CD4-positive, alpha-beta memory T cell (primary cell): ENCODE data around the gene DMXL2. TPM values are rescaled to one million over a fixed set of nuclear protein-coding genes. Genes with fewer than 3 reads are reported as not detected.
A peak's percentile ranks its signal among the peaks of the same experiment; 100 is the strongest.

Source experiments
- CTCF ChIA-PET: fragments of 350-600 bp; sonication (Branson Sonifier 250); formaldehyde crosslinking; loops from one replicate; lab custom pipeline; 2021; ENCODE audit warnings: inconsistent platforms; ENCODE audit not compliant: partially characterized antibody; lab: Charles Lee
- POLR2A ChIA-PET: fragments of 350-600 bp; sonication (Branson Sonifier 250); formaldehyde crosslinking; loops from one replicate; lab custom pipeline; 2021; ENCODE audit not compliant: partially characterized antibody; lab: Charles Lee
- DNase-seq, 5 donors: peaks; one replicate each; pipeline versions ENCODE4 v3.0.0 to v3.0.0-alpha.2; 2020 to 2022; ENCODE audit warnings: mixed read lengths in 1 of 5
- H3K27ac ChIP-seq: one replicate; pipeline ENCODE4 v1.7.0; 2013; ENCODE audit warnings: low read depth, low read length
- H3K27me3 ChIP-seq: 2 replicates; pipeline ENCODE4 v1.7.0; 2013; ENCODE audit warnings: mild to moderate bottlenecking, low read length, moderate library complexity; ENCODE audit not compliant: insufficient read depth
- H3K36me3 ChIP-seq: 2 replicates; pipeline ENCODE4 v1.7.0; 2013; ENCODE audit warnings: mild to moderate bottlenecking, low read length, moderate library complexity; ENCODE audit not compliant: insufficient read depth
- H3K4me1 ChIP-seq: 2 replicates; pipeline ENCODE4 v1.7.0; 2013; ENCODE audit warnings: mild to moderate bottlenecking, low read length, moderate library complexity; ENCODE audit not compliant: insufficient read depth
- H3K4me3 ChIP-seq, 2 donors: one replicate each; pipeline ENCODE4 v1.7.0; 2013; ENCODE audit warnings: low read length in 2 of 2, mild to moderate bottlenecking in 1 of 2
- H3K9me3 ChIP-seq, 2 donors: one replicate each; pipeline ENCODE4 v1.7.0; 2013; ENCODE audit warnings: low read length in 2 of 2, control low read depth in 1 of 2; ENCODE audit not compliant: control insufficient read depth in 1 of 2
- H3K27ac Mint-ChIP-seq, 7 donors: one replicate each; pipeline ENCODE4 v1.8.0; 2020 to 2021; ENCODE audit warnings: mixed read lengths in 7 of 7, mild to moderate bottlenecking in 6 of 7, inconsistent platforms in 3 of 7, moderate library complexity in 3 of 7
- H3K27me3 Mint-ChIP-seq, 2 donors: one replicate each; pipeline ENCODE4 v1.8.0; 2020 to 2021; ENCODE audit warnings: mixed read lengths in 2 of 2
- H3K36me3 Mint-ChIP-seq, 2 donors: one replicate each; pipeline ENCODE4 v1.8.0; 2020 to 2021; ENCODE audit warnings: mixed read lengths in 2 of 2, inconsistent platforms in 1 of 2, mild to moderate bottlenecking in 1 of 2
- H3K4me1 Mint-ChIP-seq, 4 donors: one replicate each; pipeline ENCODE4 v1.8.0; 2020 to 2021; ENCODE audit warnings: mixed read lengths in 4 of 4, mild to moderate bottlenecking in 1 of 4
- H3K4me3 Mint-ChIP-seq, 8 donors: one replicate each; pipeline ENCODE4 v1.8.0; 2020 to 2021; ENCODE audit warnings: mixed read lengths in 8 of 8, mild to moderate bottlenecking in 7 of 8, moderate library complexity in 6 of 8, inconsistent platforms in 3 of 8
- H3K9me3 Mint-ChIP-seq, 8 donors: one replicate each; pipeline ENCODE4 v1.8.0; 2020 to 2021; ENCODE audit warnings: mixed read lengths in 8 of 8, mild to moderate bottlenecking in 5 of 8, inconsistent platforms in 3 of 8, moderate library complexity in 1 of 8
- intact Hi-C: fragments of 100-400 bp; cut with micrococcal nuclease; formaldehyde crosslinking; loops from one replicate; pipeline ENCODE4 v1.15.1; 2023
- polyA plus RNA-seq, 2 donors: library from polyadenylated mRNA; unstranded; fragments of 300-500 nt; fragmentation: Illumina TruSeq; gene quantifications; one replicate each; pipeline ENCODE4 v1.2.3, GENCODE V29; 2021
- total RNA-seq, 2 experiments: library from RNA; stranded (reverse); gene quantifications; one replicate each; pipeline ENCODE4 v1.2.3, GENCODE V29; 2021

Gene DMXL2
- total and polyA plus RNA-seq, 4 experiments from 2014 or later, result 0.14 to 10.1 (median 4.3) TPM

GRCh38 chr15:51623386-51623938 is 891 bp upstream of the DMXL2 start:
- POLR2A ChIA-PET, result no interaction called here
- peak overlapping the region in 2 of 7 donors; percentile 23 to 55 for H3K27ac Mint-ChIP-seq
- peak overlapping the region; percentile 83 to 89 (median 86) for H3K4me3 Mint-ChIP-seq
- peaks cover 13 to 19% (median 15%) of the 10 kb centered on the region in 4 donors for H3K4me1 Mint-ChIP-seq
- Histone ChIP-seq H3K9me3 (no peaks in the 10 kb centered on the region), H3K27me3 (no peaks in the 10 kb centered on the region), H3K4me3 (peak overlapping the region in 1 of 2 donors; percentile 55), H3K27ac (no peak overlapping the region), H3K4me1 (peaks cover 5% of the 10 kb centered on the region), H3K36me3 (no peaks in the 10 kb centered on the region)
- H3K27me3 Mint-ChIP-seq, result peaks cover 6 to 8% of the 10 kb centered on the region in 2 donors
- H3K36me3 Mint-ChIP-seq, result no peaks in the 10 kb centered on the region
- CTCF ChIA-PET, result no interaction called here
- H3K9me3 Mint-ChIP-seq, result no peaks in the 10 kb centered on the region
- intact Hi-C loops, result no loop called here
- DNase-seq, result no peak

DNA sequence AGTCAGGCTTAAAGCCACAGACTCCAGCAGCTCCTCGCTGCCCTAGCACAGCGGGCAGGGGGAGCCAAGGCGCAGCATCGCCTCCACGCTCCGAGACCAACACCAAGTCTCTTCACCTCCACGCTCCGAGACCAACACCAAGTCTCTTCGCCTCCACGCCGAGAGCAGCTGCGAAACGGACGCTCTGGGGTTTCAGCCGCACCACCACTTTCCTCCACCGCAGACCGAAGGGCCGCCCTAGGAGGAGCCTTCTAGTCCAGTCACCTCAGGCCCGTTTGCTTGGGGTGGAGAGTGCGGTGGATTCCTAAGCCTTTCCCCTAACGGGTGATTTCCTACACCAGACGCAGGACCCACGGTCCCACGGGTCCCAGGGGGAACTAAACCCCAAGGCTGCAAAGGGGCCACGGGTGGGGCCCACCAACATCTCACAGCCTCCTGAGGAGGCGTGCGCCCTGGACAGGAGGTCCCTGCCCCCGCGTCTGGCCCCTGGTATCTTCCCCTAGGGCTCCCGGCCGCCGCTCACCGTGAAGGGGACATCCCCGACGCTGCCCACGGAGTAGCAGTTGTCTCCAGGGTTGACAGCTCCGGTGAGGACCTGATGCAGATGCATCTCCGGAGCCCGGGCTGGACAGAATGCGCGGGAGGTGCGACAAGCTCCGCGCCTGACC is 501 bp downstream of the DMXL2 start:
- DNase-seq, result peak in 3 of 5 donors; percentile 3 to 9 (median 8)
- peak overlapping the region; percentile 83 to 89 (median 86) for H3K4me3 Mint-ChIP-seq
- Histone ChIP-seq H3K36me3 (no peaks in the 10 kb centered on the region), H3K27ac (peak overlapping the region; percentile 39), H3K9me3 (no peaks in the 10 kb centered on the region), H3K4me1 (peaks cover 5% of the 10 kb centered on the region), H3K27me3 (no peaks in the 10 kb centered on the region), H3K4me3 (peak overlapping the region; percentile 21 to 55)
- ChIA-PET POLR2A (no interaction called here), CTCF (interaction anchor here (2.0 kb wide), 1 partner anchor 28 kb away, joined by 6 read pairs; no protein-coding TSS in a partner anchor)
- H3K27ac Mint-ChIP-seq, result peak overlapping the region in 4 of 7 donors; percentile 57 to 73 (median 66)
- no peaks in the 10 kb centered on the region for H3K9me3 Mint-ChIP-seq
- H3K36me3 Mint-ChIP-seq, result no peaks in the 10 kb centered on the region
- H3K4me1 Mint-ChIP-seq, result peaks cover 13 to 19% (median 15%) of the 10 kb centered on the region in 4 donors
- intact Hi-C loops, result no loop called here
- peaks cover 3 to 6% of the 10 kb centered on the region in 2 donors for H3K27me3 Mint-ChIP-seq

- intact Hi-C loops, result no loop called here
- Mint-ChIP-seq H3K27me3 (peaks cover 2 to 3% of the 10 kb centered on the region in 2 donors), H3K4me1 (peaks cover 13 to 19% (median 15%) of the 10 kb centered on the region in 4 donors), H3K36me3 (no peaks in the 10 kb centered on the region), H3K27ac (peak overlapping the region in 2 of 7 donors; percentile 57 to 73), H3K9me3 (no peaks in the 10 kb centered on the region), H3K4me3 (peak overlapping the region in 7 of 8 donors; percentile 83 to 89 (median 85))
- CTCF ChIA-PET, result interaction anchor here (2.0 kb wide), 1 partner anchor 29 kb away, joined by 6 read pairs; no protein-coding TSS in a partner anchor
- Histone ChIP-seq H3K4me3 (no peak overlapping the region), H3K27ac (no peak overlapping the region), H3K9me3 (no peaks in the 10 kb centered on the region), H3K36me3 (no peaks in the 10 kb centered on the region), H3K4me1 (peaks cover 5% of the 10 kb centered on the region), H3K27me3 (no peaks in the 10 kb centered on the region)
- POLR2A ChIA-PET, result no interaction called here
- no peak for DNase-seq
Measured at GRCh38 chr15:51621155-51621765, 1.3 kb downstream of the DMXL2 start.

GRCh38 chr15:51620641-51621040 is 1.9 kb downstream of the DMXL2 start:
- Mint-ChIP-seq H3K36me3 (no peaks in the 10 kb centered on the region), H3K4me1 (peaks cover 13 to 19% (median 15%) of the 10 kb centered on the region in 4 donors), H3K27ac (no peak overlapping the region), H3K9me3 (no peaks in the 10 kb centered on the region), H3K4me3 (peak overlapping the region in 5 of 8 donors; percentile 6 to 36 (median 21)), H3K27me3 (peaks cover 1 to 3% of the 10 kb centered on the region in 2 donors)
- Histone ChIP-seq H3K27ac (no peak overlapping the region), H3K36me3 (no peaks in the 10 kb centered on the region), H3K4me3 (no peak overlapping the region), H3K27me3 (no peaks in the 10 kb centered on the region), H3K4me1 (peaks cover 5% of the 10 kb centered on the region), H3K9me3 (no peaks in the 10 kb centered on the region)
- DNase-seq, result no peak
- ChIA-PET CTCF (interaction anchor here (1.5 kb wide), 1 partner anchor 8 kb away, joined by 4 read pairs; no protein-coding TSS in a partner anchor), POLR2A (no interaction called here)
- intact Hi-C loops, result no loop called here

- no peaks in the 10 kb centered on the region for H3K27me3 ChIP-seq
- Mint-ChIP-seq H3K4me1 (peaks cover 13 to 19% (median 15%) of the 10 kb centered on the region in 4 donors), H3K4me3 (peak overlapping the region in 1 of 8 donors; percentile 21), H3K9me3 (no peaks in the 10 kb centered on the region), H3K27ac (peak overlapping the region in 1 of 7 donors; percentile 53), H3K36me3 (no peaks in the 10 kb centered on the region), H3K27me3 (peaks cover 0 to 1% of the 10 kb centered on the region in 2 donors)
- ChIA-PET CTCF (interaction anchor here (0.7 to 1.5 kb wide), 2 partner anchors 8 to 30 kb away, joined by 3 to 4 read pairs; no protein-coding TSS in a partner anchor), POLR2A (no interaction called here)
- H3K4me1 ChIP-seq, result peaks cover 5% of the 10 kb centered on the region
- no peaks in the 10 kb centered on the region for H3K9me3 ChIP-seq
- no peak overlapping the region for H3K4me3 ChIP-seq
- no peak overlapping the region for H3K27ac ChIP-seq
- H3K36me3 ChIP-seq, result no peaks in the 10 kb centered on the region
- intact Hi-C loops, result no loop called here
- DNase-seq, result no peak
Measured at GRCh38 chr15:51620122-51620521, 2.4 kb downstream of the DMXL2 start.

DNA sequence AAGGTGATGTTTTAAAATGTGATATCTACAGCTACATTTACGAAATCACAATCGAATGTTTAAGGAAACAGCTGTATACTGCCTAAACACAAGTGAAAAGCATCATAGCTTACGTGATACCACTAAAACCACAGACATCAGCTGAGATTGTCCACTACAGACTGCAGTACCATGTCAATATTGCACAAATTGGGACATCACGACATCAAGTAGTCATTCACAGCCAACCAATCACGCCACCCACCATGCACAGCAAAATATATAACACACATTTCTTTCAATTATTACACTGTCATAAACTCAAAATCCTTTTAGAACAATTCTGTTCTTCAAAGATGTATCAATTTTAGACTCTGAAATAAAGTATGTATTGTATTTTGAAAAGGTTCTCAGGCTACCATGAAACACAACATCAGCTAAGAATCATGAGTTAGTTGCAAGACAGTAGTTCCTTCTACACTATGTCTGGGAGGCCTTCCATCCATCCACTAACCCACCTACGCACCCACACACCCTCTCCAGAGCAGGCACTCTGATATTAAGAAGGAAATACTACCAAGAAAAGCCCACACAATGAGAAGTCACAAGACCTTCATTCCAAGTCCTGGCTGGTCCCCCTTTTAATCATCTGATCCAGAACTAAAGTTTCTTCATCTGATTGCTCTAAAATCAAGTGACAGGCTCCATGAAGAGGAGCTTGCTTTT is 3.1 kb downstream of the DMXL2 start:
- no peak for DNase-seq
- H3K9me3 ChIP-seq, result no peaks in the 10 kb centered on the region
- H3K27ac ChIP-seq, result no peak overlapping the region
- no peaks in the 10 kb centered on the region for H3K36me3 ChIP-seq
- H3K4me3 ChIP-seq, result no peak overlapping the region
- Mint-ChIP-seq H3K4me1 (peaks cover 13 to 19% (median 15%) of the 10 kb centered on the region in 4 donors), H3K27ac (peak overlapping the region in 1 of 7 donors; percentile 60), H3K4me3 (no peak overlapping the region), H3K27me3 (peaks cover 0 to 1% of the 10 kb centered on the region in 2 donors), H3K9me3 (no peaks in the 10 kb centered on the region), H3K36me3 (no peaks in the 10 kb centered on the region)
- H3K27me3 ChIP-seq, result no peaks in the 10 kb centered on the region
- ChIA-PET POLR2A (no interaction called here), CTCF (interaction anchor here (0.7 to 1.5 kb wide), 2 partner anchors 9 to 31 kb away, joined by 3 to 4 read pairs; no protein-coding TSS in a partner anchor)
- intact Hi-C loops, result no loop called here
- H3K4me1 ChIP-seq, result peaks cover 5% of the 10 kb centered on the region
